Activated T-helper 17 cell treated with anti-CD3 and anti-CD28 coated beads, Interleukin-2, amount 50 U/mL, for 72 hours (primary cell): ENCODE results near the gene CTNNA3. TPM values are rescaled to one million over a fixed set of nuclear protein-coding genes. Genes with fewer than 3 reads are reported as not detected.
"Not testable (repeated sequence)": the region's sequence is repeated elsewhere in the genome, so short reads cannot be mapped to it uniquely, and the experiment has no call there.

Experiments
- ATAC-seq: fragments of 150-1000 bp; cut with Tn5 transposase; replicated peaks from 2 replicates; pipeline ENCODE4 v1.10.0; 2021; ENCODE audit warnings: mild to moderate bottlenecking, moderate library complexity
- H3K27ac Mint-ChIP-seq: one replicate; pipeline ENCODE4 v1.8.0; 2022; ENCODE audit warnings: mixed read lengths
- H3K27me3 Mint-ChIP-seq: one replicate; pipeline ENCODE4 v1.8.0; 2022; ENCODE audit warnings: mixed read lengths
- H3K36me3 Mint-ChIP-seq: one replicate; pipeline ENCODE4 v1.8.0; 2022; ENCODE audit warnings: low read depth, mild to moderate bottlenecking, mixed read lengths
- H3K4me1 Mint-ChIP-seq: one replicate; pipeline ENCODE4 v1.8.0; 2022; ENCODE audit warnings: mixed read lengths
- H3K4me3 Mint-ChIP-seq: one replicate; pipeline ENCODE4 v1.8.0; 2022; ENCODE audit warnings: mild to moderate bottlenecking, mixed read lengths
- H3K9me3 Mint-ChIP-seq: one replicate; pipeline ENCODE4 v1.8.0; 2022; ENCODE audit warnings: mixed read lengths
- total RNA-seq, 2 donors: library from RNA; stranded (reverse); gene quantifications; one replicate each; pipeline ENCODE4 v1.2.3, GENCODE V29; 2022

CTNNA3 gene
- total RNA-seq, 2 donors from 2014 or later: 5.7 TPM; not detected in 1

GRCh38 chr10:67224553-67224952 is 471.4 kb downstream of the CTNNA3 start:
- H3K4me1 Mint-ChIP-seq: no peaks in the 10 kb centered on the region
- H3K9me3 Mint-ChIP-seq: peaks cover 7% of the 10 kb centered on the region
- no peaks in the 10 kb centered on the region for H3K36me3 Mint-ChIP-seq
- no peak for ATAC-seq
- no peak overlapping the region for H3K4me3 Mint-ChIP-seq
- H3K27me3 Mint-ChIP-seq: peaks cover 34% of the 10 kb centered on the region
- no peak overlapping the region for H3K27ac Mint-ChIP-seq

GRCh38 chr10:67222934-67223333 is 473.1 kb downstream of the CTNNA3 start:
- Mint-ChIP-seq H3K27ac (no peak overlapping the region), H3K36me3 (no peaks in the 10 kb centered on the region), H3K4me1 (no peaks in the 10 kb centered on the region), H3K4me3 (no peak overlapping the region), H3K27me3 (peaks cover 27% of the 10 kb centered on the region), H3K9me3 (peaks cover 11% of the 10 kb centered on the region)
- ATAC-seq: no peak

DNA sequence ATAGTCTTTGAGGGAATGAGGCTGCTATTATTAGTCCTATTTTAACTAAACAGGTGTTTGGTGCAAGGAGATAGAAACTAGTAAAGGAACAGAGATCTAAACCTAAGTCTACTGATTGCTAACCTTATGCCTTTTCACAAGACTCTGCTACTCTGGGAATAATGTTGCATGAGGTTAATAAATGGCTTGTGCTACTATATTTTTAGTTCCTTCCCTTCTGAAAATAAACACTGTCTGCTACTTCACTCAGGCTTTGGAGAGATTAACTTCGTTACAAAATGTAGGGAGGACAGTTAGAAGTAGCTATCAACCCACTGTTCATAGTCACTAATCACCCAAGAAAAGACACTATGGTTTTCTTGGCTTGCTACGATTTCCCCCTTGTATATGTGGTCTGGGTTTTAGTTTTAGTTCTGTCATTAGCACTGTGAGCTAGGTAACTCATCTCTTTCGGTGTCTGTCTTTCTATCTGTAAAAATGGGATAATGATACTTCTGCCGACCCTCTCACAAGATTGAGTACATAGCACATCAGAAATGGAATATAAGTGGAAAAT is 474.0 kb downstream of the CTNNA3 start:
- H3K4me1 Mint-ChIP-seq: no peaks in the 10 kb centered on the region
- peaks cover 21% of the 10 kb centered on the region for H3K27me3 Mint-ChIP-seq
- no peaks in the 10 kb centered on the region for H3K36me3 Mint-ChIP-seq
- no peak overlapping the region for H3K27ac Mint-ChIP-seq
- H3K4me3 Mint-ChIP-seq: no peak overlapping the region
- ATAC-seq: no peak
- H3K9me3 Mint-ChIP-seq: peaks cover 8% of the 10 kb centered on the region

- Mint-ChIP-seq H3K36me3 (no peaks in the 10 kb centered on the region), H3K4me1 (no peaks in the 10 kb centered on the region), H3K27me3 (no peaks in the 10 kb centered on the region), H3K9me3 (no peaks in the 10 kb centered on the region), H3K4me3 (no peak overlapping the region), H3K27ac (no peak overlapping the region)
- no peak for ATAC-seq
Measured at GRCh38 chr10:67211680-67212079, 484.3 kb downstream of the CTNNA3 start.

DNA sequence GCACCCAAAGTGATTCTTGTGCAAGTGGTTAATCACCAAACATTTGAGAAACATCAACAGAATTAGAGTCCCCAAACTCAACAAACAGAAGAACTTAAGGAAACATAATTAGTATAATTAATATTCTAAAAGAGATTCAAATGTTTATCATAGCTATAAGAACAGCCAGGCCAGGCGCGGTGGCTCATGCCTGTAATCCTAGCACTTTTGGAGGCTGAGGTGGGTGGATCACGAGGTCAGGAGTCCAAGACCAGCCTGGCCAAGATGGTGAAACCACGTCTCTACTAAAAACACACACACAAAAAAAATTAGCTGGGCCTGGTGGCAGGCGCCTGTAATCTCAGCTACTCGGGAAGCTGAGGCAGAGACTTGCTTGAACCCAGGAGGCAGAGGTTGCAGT is 488.1 kb downstream of the CTNNA3 start:
- ATAC-seq, H3K4me1 Mint-ChIP-seq, H3K9me3 Mint-ChIP-seq, H3K4me3 Mint-ChIP-seq, H3K27ac Mint-ChIP-seq, H3K27me3 Mint-ChIP-seq, H3K36me3 Mint-ChIP-seq: not testable (repeated sequence)

DNA sequence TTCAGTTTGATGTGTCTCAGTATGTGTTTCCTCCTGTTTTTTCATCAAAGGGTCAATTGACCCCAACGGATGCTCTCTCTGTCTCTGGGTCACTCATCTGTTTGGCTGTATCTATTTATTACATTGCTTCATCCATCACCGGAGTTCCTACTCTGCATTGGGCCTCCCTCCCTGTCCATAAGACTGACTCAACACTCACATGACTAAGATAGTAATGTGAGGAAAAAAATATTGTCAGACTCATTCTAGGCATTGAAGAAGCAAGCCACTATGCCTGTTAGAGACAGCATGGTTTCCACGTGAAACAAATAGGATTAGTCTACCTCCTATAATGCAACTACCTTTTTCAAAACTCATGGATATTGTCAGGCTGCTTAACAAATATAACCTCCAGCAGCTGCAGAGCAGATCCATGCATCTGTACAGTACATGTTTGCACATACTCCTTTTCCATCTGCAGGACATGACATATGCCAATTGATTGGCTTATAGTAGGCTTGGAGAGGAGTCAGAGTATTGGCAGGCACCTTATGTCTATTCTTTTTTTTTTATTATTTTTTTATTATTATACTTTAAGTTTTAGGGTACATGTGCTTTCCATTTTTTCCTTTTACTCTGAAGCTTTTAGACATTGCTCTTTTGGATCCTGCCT is 495.0 kb downstream of the CTNNA3 start:
- H3K27me3 Mint-ChIP-seq: no peaks in the 10 kb centered on the region
- no peaks in the 10 kb centered on the region for H3K36me3 Mint-ChIP-seq
- no peak overlapping the region for H3K27ac Mint-ChIP-seq
- H3K4me3 Mint-ChIP-seq: no peak overlapping the region
- ATAC-seq: no peak
- H3K4me1 Mint-ChIP-seq: peaks cover 4% of the 10 kb centered on the region
- H3K9me3 Mint-ChIP-seq: no peaks in the 10 kb centered on the region

GRCh38 chr10:67175354-67175753 is 520.6 kb downstream of the CTNNA3 start:
- ATAC-seq: no peak
- H3K4me3 Mint-ChIP-seq: no peak overlapping the region
- H3K9me3 Mint-ChIP-seq: no peaks in the 10 kb centered on the region
- no peaks in the 10 kb centered on the region for H3K27me3 Mint-ChIP-seq
- H3K4me1 Mint-ChIP-seq: no peaks in the 10 kb centered on the region
- H3K27ac Mint-ChIP-seq: no peak overlapping the region
- no peaks in the 10 kb centered on the region for H3K36me3 Mint-ChIP-seq

GRCh38 chr10:67173787-67174186 is 522.2 kb downstream of the CTNNA3 start:
- Mint-ChIP-seq H3K4me3 (no peak overlapping the region), H3K9me3 (peaks cover 3% of the 10 kb centered on the region), H3K4me1 (no peaks in the 10 kb centered on the region), H3K27ac (no peak overlapping the region), H3K36me3 (no peaks in the 10 kb centered on the region), H3K27me3 (no peaks in the 10 kb centered on the region)
- no peak for ATAC-seq

DNA sequence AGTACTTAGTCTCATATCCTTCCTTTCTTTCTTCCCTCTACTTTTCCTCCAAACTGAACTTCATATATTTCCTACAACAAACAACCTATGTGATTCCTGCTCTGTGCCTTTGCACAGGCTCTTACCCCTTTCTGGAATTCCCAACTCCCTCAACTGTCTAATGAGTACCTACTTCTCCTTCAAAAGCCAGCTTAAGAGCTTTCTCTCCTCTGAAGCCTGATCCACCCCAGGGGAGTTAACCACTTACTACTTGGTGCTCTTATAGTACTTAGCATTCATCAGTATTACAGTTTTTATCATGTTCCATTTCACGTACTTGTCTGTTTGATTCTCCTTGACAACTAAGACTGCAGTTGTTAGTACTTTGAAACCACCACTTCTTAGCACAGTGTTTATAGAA is 524.0 kb downstream of the CTNNA3 start:
- Mint-ChIP-seq H3K27ac (no peak overlapping the region), H3K4me1 (no peaks in the 10 kb centered on the region), H3K9me3 (peaks cover 11% of the 10 kb centered on the region), H3K27me3 (no peaks in the 10 kb centered on the region), H3K4me3 (no peak overlapping the region), H3K36me3 (no peaks in the 10 kb centered on the region)
- ATAC-seq: no peak

- peaks cover 7% of the 10 kb centered on the region for H3K9me3 Mint-ChIP-seq
- H3K27me3 Mint-ChIP-seq: peaks cover 7% of the 10 kb centered on the region
- H3K4me1 Mint-ChIP-seq: no peaks in the 10 kb centered on the region
- no peak overlapping the region for H3K27ac Mint-ChIP-seq
- ATAC-seq: no peak
- H3K36me3 Mint-ChIP-seq: no peaks in the 10 kb centered on the region
- H3K4me3 Mint-ChIP-seq: no peak overlapping the region
Measured at GRCh38 chr10:67156239-67156638, 539.8 kb downstream of the CTNNA3 start.

- no peak for ATAC-seq
- Mint-ChIP-seq H3K36me3 (no peaks in the 10 kb centered on the region), H3K4me1 (no peaks in the 10 kb centered on the region), H3K27ac (no peak overlapping the region), H3K9me3 (no peaks in the 10 kb centered on the region), H3K27me3 (no peaks in the 10 kb centered on the region), H3K4me3 (no peak overlapping the region)
Measured at GRCh38 chr10:67151471-67151870, 544.5 kb downstream of the CTNNA3 start.

DNA sequence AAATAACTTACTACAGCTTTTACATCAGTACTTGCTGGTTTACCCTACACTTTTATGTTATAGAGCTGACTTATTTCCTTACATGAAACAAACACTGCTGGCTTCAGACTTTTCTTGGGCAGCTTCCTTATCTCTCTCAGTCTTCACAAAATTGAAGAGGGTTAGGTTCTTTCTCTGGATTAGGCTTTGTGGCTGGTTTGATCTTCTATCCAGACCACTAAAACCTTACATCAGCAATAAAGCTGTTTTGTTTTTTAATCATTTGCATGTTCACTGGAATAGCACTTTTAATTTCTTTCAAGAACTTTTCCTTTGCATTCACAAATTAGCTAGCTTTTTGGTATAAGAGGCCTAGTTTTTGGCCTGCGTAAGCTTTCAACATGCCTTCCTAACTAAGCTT is 551.5 kb downstream of the CTNNA3 start:
- Mint-ChIP-seq H3K9me3 (peaks cover 4% of the 10 kb centered on the region), H3K36me3 (no peaks in the 10 kb centered on the region), H3K27ac (no peak overlapping the region), H3K27me3 (no peaks in the 10 kb centered on the region), H3K4me1 (no peaks in the 10 kb centered on the region), H3K4me3 (no peak overlapping the region)
- ATAC-seq: no peak

GRCh38 chr10:67141300-67141699 is 554.7 kb downstream of the CTNNA3 start:
- no peak overlapping the region for H3K4me3 Mint-ChIP-seq
- H3K36me3 Mint-ChIP-seq: no peaks in the 10 kb centered on the region
- H3K27me3 Mint-ChIP-seq: no peaks in the 10 kb centered on the region
- H3K4me1 Mint-ChIP-seq: no peaks in the 10 kb centered on the region
- no peak for ATAC-seq
- peaks cover 4% of the 10 kb centered on the region for H3K9me3 Mint-ChIP-seq
- H3K27ac Mint-ChIP-seq: no peak overlapping the region

GRCh38 chr10:67140641-67141040 is 555.4 kb downstream of the CTNNA3 start:
- Mint-ChIP-seq H3K27ac (no peak overlapping the region), H3K36me3 (no peaks in the 10 kb centered on the region), H3K27me3 (no peaks in the 10 kb centered on the region), H3K4me1 (no peaks in the 10 kb centered on the region), H3K9me3 (peaks cover 4% of the 10 kb centered on the region), H3K4me3 (no peak overlapping the region)
- ATAC-seq: no peak

DNA sequence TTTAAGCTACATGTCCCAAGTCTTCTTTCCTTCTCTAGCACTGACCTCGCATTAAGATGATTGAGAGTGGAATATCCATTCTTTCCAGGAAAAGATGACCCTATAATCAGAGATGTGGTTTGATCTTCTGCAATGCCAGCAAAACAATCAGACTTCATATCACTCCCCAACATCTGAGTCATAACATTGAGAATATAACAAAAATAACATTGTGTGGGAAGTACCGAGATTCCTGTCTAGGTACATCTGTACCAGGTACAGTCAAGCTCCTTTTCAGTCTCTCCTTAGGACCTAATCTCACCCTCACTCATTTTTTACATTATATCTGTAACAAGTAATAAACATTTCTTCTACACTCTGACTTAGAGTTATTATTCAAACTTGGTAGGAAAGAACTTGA is 568.6 kb downstream of the CTNNA3 start:
- Mint-ChIP-seq H3K27ac (no peak overlapping the region), H3K27me3 (no peaks in the 10 kb centered on the region), H3K36me3 (no peaks in the 10 kb centered on the region), H3K4me1 (no peaks in the 10 kb centered on the region), H3K9me3 (no peaks in the 10 kb centered on the region), H3K4me3 (no peak overlapping the region)
- no peak for ATAC-seq

DNA sequence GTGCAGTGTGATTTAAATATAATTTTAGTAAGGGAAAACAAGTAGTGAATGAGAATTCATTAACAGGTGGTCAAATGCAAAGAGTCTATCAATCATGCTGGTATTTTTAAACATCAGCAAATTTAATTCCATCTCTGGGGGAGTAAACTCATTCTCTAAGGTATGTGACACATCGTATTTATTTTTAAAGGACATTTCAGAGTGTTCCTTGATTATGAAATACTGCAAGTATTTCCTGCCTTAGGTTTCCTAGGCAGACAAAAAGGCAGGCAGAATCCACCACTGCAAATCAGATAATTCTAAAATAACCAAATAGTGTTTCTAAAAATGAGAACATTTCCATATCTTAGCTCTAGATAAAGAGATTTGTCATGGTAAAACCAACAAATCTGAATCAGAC is 576.3 kb downstream of the CTNNA3 start:
- Mint-ChIP-seq H3K4me3 (no peak overlapping the region), H3K27me3 (no peaks in the 10 kb centered on the region), H3K36me3 (no peaks in the 10 kb centered on the region), H3K4me1 (no peaks in the 10 kb centered on the region), H3K27ac (no peak overlapping the region), H3K9me3 (no peaks in the 10 kb centered on the region)
- no peak for ATAC-seq
